GM12878 (cell line): ENCODE measurements around the gene CHPF2. TPM values are rescaled to one million over a fixed set of nuclear protein-coding genes. Genes with fewer than 3 reads are reported as not detected.

Experiments
- ATAC-seq: fragments of 200-7000 bp; cut with Tn5 transposase; 3 replicates; pipeline ENCODE4 v1.9.1; 2020; ENCODE audit warnings: mild to moderate bottlenecking, moderate library complexity
- BruUV-seq: library from RNA; stranded (reverse); fragments of 400-500 nt; replicated peaks from 2 replicates; lab custom pipeline; 2021; lab: Mats Ljungman, UMichigan
- CTCF ChIA-PET: fragments of 300-600 bp; sonication (Branson Sonifier 250); formaldehyde crosslinking; extraction: SDS; loops from one replicate; lab custom pipeline; 2021; ENCODE audit warnings: inconsistent platforms; lab: Yijun Ruan, JAX
- POLR2A ChIA-PET: fragments of 350-600 bp; formaldehyde crosslinking; extraction: SDS; loops from one replicate; lab custom pipeline; 2021; ENCODE audit warnings: inconsistent platforms; lab: Charles Lee
- RAD21 ChIA-PET: fragments of 300-600 bp; sonication (Branson Sonifier 250); formaldehyde crosslinking; loops from one replicate; lab custom pipeline; 2023; ENCODE audit warnings: antibody characterized with exemption; ENCODE audit not compliant: unreplicated experiment; lab: Charles Lee
- SMC1A ChIA-PET: fragments of 300-600 bp; sonication (Branson Sonifier 250); formaldehyde crosslinking; loops from one replicate; lab custom pipeline; 2023; ENCODE audit not compliant: unreplicated experiment, uncharacterized antibody; lab: Charles Lee
- DNase-seq: peaks from one replicate; pipeline ENCODE4 v3.0.0-alpha.2; 2011; ENCODE audit warnings: low read depth, low spot score
- FAIRE-seq: peaks from 3 replicates; lab custom pipeline; 2011; peaks lifted over from hg19 to GRCh38; lab: Jason Lieb, UNC
- H2AFZ ChIP-seq: 2 replicates; pipeline ENCODE4 v1.6.0; 2011; ENCODE audit warnings: low read depth, low read length, control low read depth; ENCODE audit not compliant: control insufficient read depth
- H3K27ac ChIP-seq: 2 replicates; pipeline ENCODE4 v1.5.1; 2011; ENCODE audit warnings: control low read depth; ENCODE audit not compliant: control insufficient read depth, insufficient read depth
- H3K27me3 ChIP-seq, 2 experiments: replicated peaks in 1 of 2; 2 replicates each; pipeline versions ENCODE4 v1.6.0 to v1.6.1; 2011; ENCODE audit warnings: low read length in 1 of 2; ENCODE audit not compliant: control insufficient read depth in 2 of 2, insufficient read depth in 2 of 2
- H3K36me3 ChIP-seq, 2 experiments: 2 replicates each; pipeline ENCODE4 v1.5.1; 2011; ENCODE audit warnings: low read length in 1 of 2; ENCODE audit not compliant: control insufficient read depth in 2 of 2, insufficient read depth in 2 of 2
- H3K4me1 ChIP-seq: 2 replicates; pipeline ENCODE4 v1.6.1; 2011; ENCODE audit warnings: mild to moderate bottlenecking, low read length, moderate library complexity, mixed read lengths; ENCODE audit not compliant: control insufficient read depth, insufficient read depth
- H3K4me2 ChIP-seq: 2 replicates; pipeline ENCODE4 v1.6.0; 2011; ENCODE audit warnings: control low read depth; ENCODE audit not compliant: control insufficient read depth, insufficient read depth
- H3K4me3 ChIP-seq: fragments of 200-600 bp; sonication (generic); 2 replicates; pipeline ENCODE4 v1.5.1; 2016
- H3K79me2 ChIP-seq: 2 replicates; pipeline ENCODE4 v1.6.0; 2011; ENCODE audit warnings: low read length; ENCODE audit not compliant: control insufficient read depth, insufficient read depth
- H3K9ac ChIP-seq: 2 replicates; pipeline ENCODE4 v1.8.0; 2011; ENCODE audit warnings: low read length, control low read depth, mixed read lengths; ENCODE audit not compliant: control insufficient read depth, insufficient read depth
- H3K9me3 ChIP-seq: replicated peaks from 3 replicates; pipeline ENCODE4 v1.5.1; 2011; ENCODE audit warnings: mild to moderate bottlenecking, low read length; ENCODE audit not compliant: control insufficient read depth, insufficient read depth
- H4K20me1 ChIP-seq: 2 replicates; pipeline ENCODE4 v1.6.0; 2011; ENCODE audit not compliant: control insufficient read depth, insufficient read depth
- BCLAF1 ChIP-seq: fragments of 450-650 bp; IDR thresholded peaks from 2 replicates; pipeline ENCODE4 v1.6.1; 2017; ENCODE audit warnings: antibody characterized with exemption, mild to moderate bottlenecking, moderate library complexity
- BHLHE40 ChIP-seq, 2 experiments: fragments of 450-650 bp in 1 of 2; IDR thresholded peaks; 2 replicates each; pipeline ENCODE4 v1.6.1; 2011 to 2017; ENCODE audit warnings: low read depth in 2 of 2, borderline replicate concordance in 1 of 2, improper control_type of control experiment in 1 of 2, low read length in 1 of 2, mild to moderate bottlenecking in 1 of 2
- BMI1 ChIP-seq: fragments of 450-650 bp; IDR thresholded peaks from 2 replicates; pipeline ENCODE4 v1.6.1; 2016; ENCODE audit warnings: mild to moderate bottlenecking, moderate library complexity, borderline replicate concordance
- EGR1 ChIP-seq, 2 experiments: IDR thresholded peaks; 1 replicate in 1 of 2; 2 replicates in 1 of 2; pipeline ENCODE4 v1.6.1; 2011 to 2012; ENCODE audit warnings: low read depth in 2 of 2, low read length in 2 of 2, borderline replicate concordance in 1 of 2, mild to moderate bottlenecking in 1 of 2, moderate library complexity in 1 of 2
- ELK1 ChIP-seq: IDR thresholded peaks from 2 replicates; pipeline ENCODE4 v1.6.1; 2012; ENCODE audit warnings: low read depth, low read length, improper control_type of control experiment
- FOS ChIP-seq: IDR thresholded peaks from 3 replicates; pipeline ENCODE4 v1.6.1; 2011; ENCODE audit warnings: borderline replicate concordance; ENCODE audit not compliant: insufficient read length; ENCODE audit errors: extremely low read depth
- MLLT1 ChIP-seq: fragments of 450-650 bp; IDR thresholded peaks from 2 replicates; pipeline ENCODE4 v1.6.1; 2016; ENCODE audit warnings: mild to moderate bottlenecking
- NFXL1 ChIP-seq: fragments of 450-650 bp; IDR thresholded peaks from 2 replicates; pipeline ENCODE4 v1.6.1; 2017; ENCODE audit warnings: antibody characterized with exemption, mild to moderate bottlenecking, borderline replicate concordance
- PAX5 ChIP-seq: IDR thresholded peaks from 2 replicates; pipeline ENCODE4 v1.6.1; 2011; ENCODE audit warnings: low read depth, low read length, borderline replicate concordance
- RBBP5 ChIP-seq: fragments of 200-600 bp; sonication (generic); conservative IDR thresholded peaks from 2 replicates; pipeline ENCODE4 v1.6.1; 2016
- RUNX3 ChIP-seq: IDR thresholded peaks from 2 replicates; pipeline ENCODE4 v1.6.1; 2012; ENCODE audit warnings: low read length, inconsistent platforms
- WGBS: methylation state at CpG from one replicate; pipeline ENCODE4 v1.1.6; 2016; ENCODE audit warnings: low lambda C conversion rate; ENCODE audit not compliant: insufficient replicate concordance, insufficient coverage; ENCODE audit errors: missing lambda C conversion rate; 5-methylcytosine and 5-hydroxymethylcytosine counted together
- in situ Hi-C: fragments of 300-500 bp; cut with MboI; formaldehyde crosslinking; loops from 9 replicates; pipeline ENCODE4 v1.14.3; 2018; ENCODE audit warnings: mixed read lengths
- intact Hi-C: fragments of 100-400 bp; cut with micrococcal nuclease; formaldehyde crosslinking; loops from one replicate; pipeline ENCODE4 v1.14.2; 2022; ENCODE audit not compliant: unreplicated experiment
- polyA plus RNA-seq, 11 experiments: library from polyadenylated mRNA; depleted of rRNA in 4 of 11; unstranded in 6 of 11; stranded (reverse) in 5 of 11; fragments of >200 nt; fragmentation: Nextera tagmentation in 4 of 11; fragmentation: Illumina TruSeq in 1 of 11; extraction: Ambion mirVana in 4 of 11; extraction: Trizol in 1 of 11; gene quantifications; 1 replicate in 1 of 11; 2 replicates in 10 of 11; pipeline versions ENCODE4 v1.2.1 to v1.2.3, GENCODE V29; 2011 to 2016; ENCODE audit warnings: inconsistent platforms in 2 of 11, missing spikeins in 2 of 11, low read depth in 1 of 11
- total RNA-seq, 4 experiments: library from RNA; depleted of rRNA in 3 of 4; stranded (reverse); fragments of >200 nt in 3 of 4; fragmentation: Illumina TruSeq in 1 of 4; extraction: Trizol in 1 of 4; gene quantifications; 2 replicates each; pipeline versions ENCODE4 v1.2.1 to v1.2.3, GENCODE V29; 2013 to 2021
- TF ChIP-seq, protein P1 (sequence below): IDR thresholded peaks from 2 replicates; pipeline ENCODE4 v1.6.1; 2011; ENCODE audit warnings: low read depth, low read length, improper control_type of control experiment, borderline replicate concordance

Gene CHPF2
- total and polyA plus RNA-seq, 10 of the 15 experiments (the other 5 are each of a cell fraction or from before 2014, with no cell fraction given), result 0.23 to 33.1 (median 11.5) TPM

GRCh38 chr7:151187409-151188251 lies 44.7 kb upstream of the CHPF2 start (continued):
- no peak for TF ChIP-seq BCLAF1
- TF ChIP-seq RBBP5, result no peak
- TF ChIP-seq, protein P1, sequence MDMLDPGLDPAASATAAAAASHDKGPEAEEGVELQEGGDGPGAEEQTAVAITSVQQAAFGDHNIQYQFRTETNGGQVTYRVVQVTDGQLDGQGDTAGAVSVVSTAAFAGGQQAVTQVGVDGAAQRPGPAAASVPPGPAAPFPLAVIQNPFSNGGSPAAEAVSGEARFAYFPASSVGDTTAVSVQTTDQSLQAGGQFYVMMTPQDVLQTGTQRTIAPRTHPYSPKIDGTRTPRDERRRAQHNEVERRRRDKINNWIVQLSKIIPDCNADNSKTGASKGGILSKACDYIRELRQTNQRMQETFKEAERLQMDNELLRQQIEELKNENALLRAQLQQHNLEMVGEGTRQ, result no peak
- no peak for TF ChIP-seq FOS

DNA sequence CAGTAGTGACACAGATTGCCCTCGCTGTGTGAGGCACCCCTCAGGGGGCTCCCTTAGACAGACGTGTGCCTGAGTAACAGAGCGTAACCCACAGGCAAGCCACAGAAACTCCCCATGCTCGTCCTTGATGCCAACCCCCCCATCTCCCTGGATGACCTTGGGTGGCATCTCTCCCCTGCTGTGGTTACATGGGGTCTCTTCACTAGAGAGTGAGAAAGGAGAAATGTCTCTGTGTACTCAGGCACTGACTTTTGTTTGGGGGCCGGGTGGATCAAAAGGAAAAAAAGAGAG lies 44.1 kb upstream of the CHPF2 start:
- Histone ChIP-seq H3K79me2 (no peaks in the 10 kb centered on the region), H3K4me3 (no peak overlapping the region), H3K4me2 (peak overlapping the region; percentile 22; the same call in 1 of the 2 replicates), H3K9me3 (no peaks in the 10 kb centered on the region), H3K36me3 (no peaks in the 10 kb centered on the region), H4K20me1 (no peaks in the 10 kb centered on the region; the same call in 1 of the 2 replicates), H3K27me3 (peaks cover 0 to 6% of the 10 kb centered on the region in 2 experiments; a peak in 1 of 4 replicates), H3K9ac (no peak overlapping the region), H2AFZ (no peak overlapping the region), H3K4me1 (peaks cover 7% of the 10 kb centered on the region), H3K27ac (no peak overlapping the region)
- ATAC-seq (peak; percentile 80), FAIRE-seq (no peak), DNase-seq (no peak)
- CTCF ChIA-PET, result interaction anchor here (1.6 kb wide), 1 partner anchor 56 kb away, joined by 4 read pairs; no protein-coding TSS in a partner anchor
- BruUV-seq, result no TSS peak
- RAD21 ChIA-PET, result no interaction called here
- intact Hi-C loops (no loop called here), in situ Hi-C loops (no loop called here)
- SMC1A ChIA-PET, result no interaction called here
- WGBS, result 8% methylated on average over 5 of the region's 5 CpGs
- POLR2A ChIA-PET, result interaction anchor here (0.5 to 0.6 kb wide), 2 partner anchors 52 to 97 kb away, joined by 3 to 9 read pairs; no protein-coding TSS in a partner anchor
- TF ChIP-seq NFXL1 (no peak), BHLHE40 (IDR thresholded peaks at IDR 0.05; ENCODE audit: borderline replicate concordance in 1 of 2, low read depth in 2 of 2, low read length in 1 of 2) (peak in 1 of 2 experiments; percentile 25; a peak in 1 of 4 replicates), BMI1 (no peak), EGR1 (IDR thresholded peaks at IDR 0.05; ENCODE audit: borderline replicate concordance in 1 of 2, low read depth in 2 of 2, low read length in 2 of 2) (no peak), ELK1 (no peak), MLLT1 (no peak), RUNX3 (peak; percentile 16; the same call in 1 of the 2 replicates), PAX5 (peak; percentile 59; the same call in 1 of the 2 replicates)
- TF ChIP-seq, all 136 proteins: peak for 3
